ENCODE data around the gene PPCDC.
"Not testable (repeated sequence)": the region's sequence is repeated elsewhere in the genome, so short reads cannot be mapped to it uniquely, and the experiment has no call there.

PPCDC gene

GRCh38 chr15:75073197-75073596 is 49.8 kb downstream of the PPCDC start:
- no peak for DNase-seq

GRCh38 chr15:75076277-75076676 is 52.9 kb downstream of the PPCDC start:
- DNase-seq = no peak

GRCh38 chr15:75077551-75077961 is 54.2 kb downstream of the PPCDC start:
- not testable (repeated sequence) for DNase-seq

- DNase-seq = no peak
These were observed 57.8 kb downstream of the PPCDC start for GRCh38 chr15:75081150-75081549.

- DNase-seq = no peak
These were observed 59.3 kb downstream of the PPCDC start for GRCh38 chr15:75082689-75083088.

GRCh38 chr15:75085708-75086107 is 62.3 kb downstream of the PPCDC start:
- not testable (repeated sequence) for DNase-seq

GRCh38 chr15:75089456-75090387 is 66.3 kb downstream of the PPCDC start:
- DNase-seq = no peak

GRCh38 chr15:75090388-75090734 is 67.0 kb downstream of the PPCDC start:
- no peak for DNase-seq

GRCh38 chr15:75091814-75092213 is 68.4 kb downstream of the PPCDC start:
- DNase-seq = no peak

GRCh38 chr15:75094961-75095478 is 71.6 kb downstream of the PPCDC start:
- not testable (repeated sequence) for DNase-seq

- no peak for DNase-seq
These were observed 72.2 kb downstream of the PPCDC start for GRCh38 chr15:75095594-75095993.

- DNase-seq = no peak
These were observed 74.5 kb downstream of the PPCDC start for GRCh38 chr15:75097939-75098338.

GRCh38 chr15:75098404-75098803 is 75.0 kb downstream of the PPCDC start:
- DNase-seq = no peak
